22Rv1 (cell line): Measurements from ENCODE around the gene BTBD7.

ENCODE experiments used
- H3K27ac ChIP-seq: fragments of 450-650 bp; 2 replicates; pipeline ENCODE4 v1.5.1; 2017
- CTCF ChIP-seq: fragments of 450-650 bp; IDR thresholded peaks from 2 replicates; pipeline ENCODE4 v1.5.1; 2017; ENCODE audit warnings: mild to moderate bottlenecking
- ZFX ChIP-seq: fragments of 450-650 bp; IDR thresholded peaks from 2 replicates; pipeline ENCODE4 v1.6.1; 2017; ENCODE audit warnings: antibody characterized with exemption, borderline replicate concordance

Gene BTBD7

GRCh38 chr14:93329965-93330608 lies 2.7 kb downstream of the BTBD7 start:
- H3K27ac ChIP-seq: no peak overlapping the region
- TF ChIP-seq CTCF (no peak), ZFX (no peak)

GRCh38 chr14:93328546-93328945 lies 4.3 kb downstream of the BTBD7 start:
- no peak overlapping the region for H3K27ac ChIP-seq
- no peak for TF ChIP-seq CTCF
- no peak for TF ChIP-seq ZFX

- H3K27ac ChIP-seq: no peak overlapping the region
- no peak for TF ChIP-seq ZFX
Measured at GRCh38 chr14:93326196-93326595, 6.6 kb downstream of the BTBD7 start.

GRCh38 chr14:93323600-93324174 lies 9.1 kb downstream of the BTBD7 start:
- no peak overlapping the region for H3K27ac ChIP-seq
- TF ChIP-seq ZFX: no peak
- no peak for TF ChIP-seq CTCF

GRCh38 chr14:93322929-93323599 lies 9.8 kb downstream of the BTBD7 start:
- TF ChIP-seq CTCF: no peak
- no peak for TF ChIP-seq ZFX
- no peak overlapping the region for H3K27ac ChIP-seq

- no peak overlapping the region for H3K27ac ChIP-seq
- no peak for TF ChIP-seq CTCF
- TF ChIP-seq ZFX: no peak
Measured at GRCh38 chr14:93320489-93320888, 12.3 kb downstream of the BTBD7 start.

GRCh38 chr14:93319958-93320357 lies 12.9 kb downstream of the BTBD7 start:
- TF ChIP-seq ZFX: no peak
- TF ChIP-seq CTCF: no peak
- H3K27ac ChIP-seq: no peak overlapping the region
